Adrenal gland (tissue), 12 donors: Measurements from ENCODE around the gene RTN3. TPM values are rescaled to one million over a fixed set of nuclear protein-coding genes. Genes with fewer than 3 reads are reported as not detected.

ENCODE experiments used
- DNase-seq, 7 donors: peaks; one replicate each; pipeline ENCODE4 v3.0.0-alpha.2; 2019 to 2020
- H3K27ac ChIP-seq, 5 donors: fragments of 200-600 bp; sonication (generic) in 4 of 5; 1 replicate in 3 of 5; 2 replicates in 2 of 5; pipeline versions ENCODE4 v1.5.1 to v1.8.0; 2016 to 2020; ENCODE audit warnings: mild to moderate bottlenecking in 1 of 5
- H3K27me3 ChIP-seq: fragments of 200-600 bp; 2 replicates; pipeline ENCODE4 v1.8.0; 2021
- H3K36me3 ChIP-seq, 2 donors: fragments of 200-600 bp; replicated peaks in 1 of 2; 1 replicate in 1 of 2; 2 replicates in 1 of 2; pipeline versions ENCODE4 v1.5.1 to v1.8.0; 2018 to 2022
- H3K4me1 ChIP-seq, 2 donors: fragments of 200-600 bp; replicated peaks in 1 of 2; 1 replicate in 1 of 2; 2 replicates in 1 of 2; pipeline versions ENCODE4 v1.5.1 to v1.8.0; 2018 to 2021
- H3K4me3 ChIP-seq, 4 donors: fragments of 200-600 bp; sonication (generic) in 3 of 4; one replicate each; pipeline ENCODE4 v1.5.1; 2016 to 2018
- H3K9me3 ChIP-seq, 3 donors: fragments of 200-600 bp; sonication (generic) in 1 of 3; replicated peaks in 1 of 3; 1 replicate in 2 of 3; 2 replicates in 1 of 3; pipeline versions ENCODE4 v1.5.1 to v1.8.0; 2016 to 2021
- CTCF ChIP-seq, 6 experiments: fragments of 450-650 bp in 4 of 6; fragments of 200-600 bp in 2 of 6; sonication (generic) in 1 of 6; IDR thresholded peaks; 1 replicate in 5 of 6; 2 replicates in 1 of 6; pipeline versions ENCODE4 v1.5.1 to v1.8.0; 2016 to 2021; ENCODE audit warnings: antibody characterized with exemption in 6 of 6, mild to moderate bottlenecking in 2 of 6, moderate library complexity in 1 of 6
- POLR2A ChIP-seq, 2 donors: fragments of 450-650 bp; IDR thresholded peaks; one replicate each; pipeline ENCODE4 v1.6.1; 2017; ENCODE audit warnings: antibody characterized with exemption in 2 of 2, mild to moderate bottlenecking in 2 of 2, moderate library complexity in 1 of 2
- WGBS, 4 donors: extraction: QIAGEN DNeasy Blood & Tissue Kit in 2 of 4; methylation state at CpG; one replicate each; pipeline versions ENCODE4 v1.1.5 to v1.1.7; 2013 to 2017; 5-methylcytosine and 5-hydroxymethylcytosine counted together
- intact Hi-C, 2 donors: fragments of 100-400 bp; cut with DNase I; formaldehyde crosslinking; loops; one replicate each; pipeline versions ENCODE4 v1.14.1 to v1.15.0; 2022 to 2023
- polyA plus RNA-seq, 3 donors: library from polyadenylated mRNA; stranded (reverse); fragments of 200-250 nt in 2 of 3; fragments of 350-450 nt in 1 of 3; fragmentation: Illumina TruSeq in 1 of 3; extraction: RNeasy Lipid Tissue Mini Kit (QIAGEN cat#74804) in 1 of 3; gene quantifications; one replicate each; pipeline ENCODE4 v1.2.3, GENCODE V29; 2013 to 2014
- total RNA-seq, 9 donors: library from RNA; depleted of rRNA in 4 of 9; stranded (reverse); fragments of >200 nt in 4 of 9; fragments of 120-200 nt in 1 of 9; fragmentation: NEBNext Ultra II Directional in 1 of 9; extraction: Animal tissue kit (Norgen Biotek cat#: 25700) in 1 of 9; gene quantifications; one replicate each; pipeline versions ENCODE4 v1.1.0 to v1.2.4, GENCODE V29; 2013 to 2023
- donor health status: healthy with polysubstance abuse.
- donor health status: Bipolar disorder and iron deficiency.
- donor health status: DM: yes; HTN: yes; CAD: no.
- donor health status: DM: no; HTN: no; CAD: no.
- donor health status: DM: no; HTN: no; CAD: no.
- donor health status: DM: yes; HTN: yes; CAD: no.

The RTN3 gene
- total and polyA plus RNA-seq, 12 donors = 42.5 to 174 (median 95.3) TPM

GRCh38 chr11:63639199-63639832 lies 42.0 kb upstream of the RTN3 start:
- Histone ChIP-seq H3K36me3 (peaks cover 0 to 55% of the 10 kb centered on the region in 2 donors), H3K9me3 (no peaks in the 10 kb centered on the region), H3K27me3 (no peaks in the 10 kb centered on the region), H3K4me1 (no peaks in the 10 kb centered on the region), H3K4me3 (no peak overlapping the region), H3K27ac (no peak overlapping the region)
- WGBS, 4 donors = 69 to 73% (median 71%) methylated on average over 3 of the region's 3 CpGs
- TF ChIP-seq POLR2A (IDR thresholded peaks at IDR 0.05) (no peak), CTCF (IDR thresholded peaks at IDR 0.05) (peak; percentile 22 to 55 (median 44))
- intact Hi-C loops = loop anchor here (5.0 to 10.0 kb wide), 2 partner anchors 95 to 162 kb away; no protein-coding TSS in a partner anchor
- no peak for DNase-seq

GRCh38 chr11:63641727-63642126 lies 39.6 kb upstream of the RTN3 start:
- H3K36me3 ChIP-seq = peaks cover 0 to 55% of the 10 kb centered on the region in 2 donors
- no peak overlapping the region for H3K27ac ChIP-seq
- intact Hi-C loops = loop anchor here in 1 of 2 donors (5.0 kb wide), 1 partner anchor 96 kb away; no protein-coding TSS in a partner anchor

GRCh38 chr11:63643205-63643604 lies 38.1 kb upstream of the RTN3 start:
- H3K27me3 ChIP-seq = no peaks in the 10 kb centered on the region
- H3K36me3 ChIP-seq = peaks cover 0 to 60% of the 10 kb centered on the region in 2 donors
- intact Hi-C loops = loop anchor here in 1 of 2 donors (5.0 kb wide), 1 partner anchor 94 kb away; no protein-coding TSS in a partner anchor

More at GRCh38 chr11:63641727-63642126, 39.6 kb upstream of the RTN3 start:
- no peak for DNase-seq
- TF ChIP-seq CTCF (IDR thresholded peaks at IDR 0.05) = no peak
- Histone ChIP-seq H3K4me1 (no peaks in the 10 kb centered on the region), H3K4me3 (no peak overlapping the region), H3K9me3 (no peaks in the 10 kb centered on the region), H3K27me3 (no peaks in the 10 kb centered on the region)

GRCh38 chr11:63652671-63653070 lies 28.6 kb upstream of the RTN3 start:
- TF ChIP-seq POLR2A (IDR thresholded peaks at IDR 0.05) (no peak), CTCF (IDR thresholded peaks at IDR 0.05) (no peak)
- Histone ChIP-seq H3K27ac (no peak overlapping the region), H3K36me3 (peaks cover 0 to 39% of the 10 kb centered on the region in 2 donors), H3K4me3 (no peak overlapping the region), H3K4me1 (no peaks in the 10 kb centered on the region), H3K9me3 (no peaks in the 10 kb centered on the region), H3K27me3 (no peaks in the 10 kb centered on the region)
- 88 to 92% (median 90%) methylated on average over 3 of the region's 3 CpGs for WGBS, 4 donors
- DNase-seq = no peak
- intact Hi-C loops = no loop called here

More at GRCh38 chr11:63643205-63643604, 38.1 kb upstream of the RTN3 start:
- no peaks in the 10 kb centered on the region for H3K9me3 ChIP-seq
- H3K27ac ChIP-seq = no peak overlapping the region
- no peak for TF ChIP-seq CTCF (IDR thresholded peaks at IDR 0.05)
- TF ChIP-seq POLR2A (IDR thresholded peaks at IDR 0.05) = no peak
- H3K4me3 ChIP-seq = no peak overlapping the region
- WGBS, 4 donors = 96 to 99% (median 98%) methylated on average over 3 of the region's 3 CpGs
- no peaks in the 10 kb centered on the region for H3K4me1 ChIP-seq
- no peak for DNase-seq
